Activated naive CD4-positive, alpha-beta T cell treated with anti-CD3 and anti-CD28 coated beads, Interleukin-2, amount 50 U/mL, for 24 hours (primary cell): Measurements from ENCODE around the gene CLSTN2.

Experiments
- H3K27ac Mint-ChIP-seq: one replicate; pipeline ENCODE4 v1.8.0; 2021; ENCODE audit warnings: mild to moderate bottlenecking, mixed read lengths
- H3K27me3 Mint-ChIP-seq: one replicate; pipeline ENCODE4 v1.8.0; 2021; ENCODE audit warnings: mixed read lengths
- H3K36me3 Mint-ChIP-seq: one replicate; pipeline ENCODE4 v1.8.0; 2021; ENCODE audit warnings: mixed read lengths
- H3K4me1 Mint-ChIP-seq: one replicate; pipeline ENCODE4 v1.8.0; 2021; ENCODE audit warnings: mixed read lengths
- H3K4me3 Mint-ChIP-seq: one replicate; pipeline ENCODE4 v1.8.0; 2021; ENCODE audit warnings: mild to moderate bottlenecking, mixed read lengths
- H3K9me3 Mint-ChIP-seq: one replicate; pipeline ENCODE4 v1.8.0; 2021; ENCODE audit warnings: mixed read lengths

Gene CLSTN2

DNA sequence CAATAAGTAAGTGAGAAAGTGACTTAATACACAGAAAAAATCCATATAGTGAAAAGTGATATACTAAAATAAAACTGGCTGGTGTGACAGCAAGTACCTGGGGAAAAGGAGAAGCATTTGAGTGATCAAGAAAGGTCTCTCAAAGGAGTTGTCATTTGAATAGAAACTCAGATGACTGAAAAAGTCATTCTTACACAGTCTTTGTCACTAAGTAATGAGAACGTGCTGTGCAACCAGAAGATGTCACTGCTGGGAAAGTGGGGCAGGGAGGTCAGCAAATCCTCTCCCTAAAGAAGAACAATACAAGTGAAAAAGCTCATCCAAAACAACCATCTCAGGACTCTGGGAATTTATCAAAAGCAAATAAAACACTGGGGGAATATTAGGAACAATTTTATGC is 425.3 kb downstream of the CLSTN2 start:
- Mint-ChIP-seq H3K9me3 (peaks cover 4% of the 10 kb centered on the region), H3K36me3 (no peaks in the 10 kb centered on the region), H3K27ac (no peak overlapping the region), H3K4me1 (no peaks in the 10 kb centered on the region), H3K4me3 (no peak overlapping the region), H3K27me3 (peaks cover 2% of the 10 kb centered on the region)

DNA sequence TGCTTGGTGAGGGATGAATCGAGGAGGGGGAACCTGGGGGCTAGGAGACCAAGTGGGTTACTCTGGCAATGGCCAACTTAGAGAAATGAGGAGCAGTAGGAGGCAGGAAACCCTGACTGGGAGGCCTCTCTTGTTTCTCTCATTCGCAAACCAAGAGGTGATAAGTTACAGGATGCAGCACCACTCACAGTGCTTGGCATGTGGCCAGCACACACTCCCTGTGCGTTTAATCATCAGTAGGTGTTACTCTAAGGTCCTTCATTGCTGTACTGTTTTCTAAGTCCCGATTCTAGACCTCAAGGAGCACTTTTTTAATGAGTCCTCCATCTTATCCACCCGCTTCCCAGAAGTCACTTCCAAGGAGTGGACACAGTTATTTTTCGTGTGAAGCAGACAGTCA is 428.8 kb downstream of the CLSTN2 start:
- Mint-ChIP-seq H3K27me3 (no peaks in the 10 kb centered on the region), H3K4me3 (no peak overlapping the region)

DNA sequence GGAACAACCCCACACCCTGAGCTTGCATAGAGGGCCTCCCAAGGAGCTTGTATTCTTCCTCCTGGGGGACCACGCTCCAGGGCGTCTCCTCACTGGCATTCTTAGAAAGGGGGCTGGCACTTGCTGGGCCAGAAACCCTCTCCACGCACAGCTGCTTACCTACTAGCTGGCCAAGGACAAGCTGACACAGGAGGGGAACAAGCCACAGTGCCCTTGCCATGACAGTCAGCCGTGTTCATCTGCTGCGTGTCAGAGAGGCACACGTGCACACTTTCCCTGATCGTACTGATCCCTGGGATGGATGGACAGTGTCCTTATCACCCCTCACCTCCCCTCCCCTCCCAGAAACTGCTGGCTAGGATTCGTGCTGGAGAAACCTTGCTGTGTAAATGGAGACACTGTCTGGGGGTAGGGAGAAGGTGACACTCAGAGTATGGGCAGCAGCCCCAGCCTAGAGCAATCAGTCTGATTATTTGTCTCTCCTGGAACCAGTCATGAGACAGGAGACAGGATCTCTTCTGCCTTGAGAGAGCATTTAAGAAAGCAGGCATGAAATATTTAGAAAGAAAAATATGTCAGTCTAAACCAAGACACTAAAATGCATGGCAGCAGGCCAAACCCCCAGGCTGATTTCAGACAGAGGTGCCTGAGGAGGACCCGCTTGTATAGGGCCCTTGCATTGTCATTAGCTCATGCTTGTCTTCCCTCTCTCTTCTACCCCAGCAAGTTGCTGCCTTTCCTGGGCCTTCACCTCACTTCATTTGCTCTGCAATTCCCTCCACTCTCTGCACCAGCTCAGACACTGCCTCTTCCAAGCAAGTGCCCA is 431.1 kb downstream of the CLSTN2 start:
- H3K4me3 Mint-ChIP-seq: no peak overlapping the region

More for the DNA sequence above, 428.8 kb downstream of the CLSTN2 start:
- peaks cover 4% of the 10 kb centered on the region for H3K9me3 Mint-ChIP-seq
- no peak overlapping the region for H3K27ac Mint-ChIP-seq
- no peaks in the 10 kb centered on the region for H3K4me1 Mint-ChIP-seq
- H3K36me3 Mint-ChIP-seq: no peaks in the 10 kb centered on the region

GRCh38 chr3:140368223-140368811 is 433.3 kb downstream of the CLSTN2 start:
- Mint-ChIP-seq H3K27ac (no peak overlapping the region), H3K9me3 (peaks cover 4% of the 10 kb centered on the region), H3K4me1 (no peaks in the 10 kb centered on the region), H3K36me3 (no peaks in the 10 kb centered on the region), H3K4me3 (no peak overlapping the region), H3K27me3 (peaks cover 2% of the 10 kb centered on the region)

More for the DNA sequence above, 431.1 kb downstream of the CLSTN2 start:
- Mint-ChIP-seq H3K27me3 (peaks cover 2% of the 10 kb centered on the region), H3K9me3 (peaks cover 4% of the 10 kb centered on the region), H3K27ac (no peak overlapping the region), H3K36me3 (no peaks in the 10 kb centered on the region), H3K4me1 (no peaks in the 10 kb centered on the region)

GRCh38 chr3:140370686-140371085 is 435.7 kb downstream of the CLSTN2 start:
- no peaks in the 10 kb centered on the region for H3K9me3 Mint-ChIP-seq

GRCh38 chr3:140373234-140373633 is 438.2 kb downstream of the CLSTN2 start:
- H3K9me3 Mint-ChIP-seq: no peaks in the 10 kb centered on the region
- H3K36me3 Mint-ChIP-seq: no peaks in the 10 kb centered on the region
- H3K27me3 Mint-ChIP-seq: peaks cover 2% of the 10 kb centered on the region
- H3K4me3 Mint-ChIP-seq: no peak overlapping the region
- H3K27ac Mint-ChIP-seq: no peak overlapping the region
- no peaks in the 10 kb centered on the region for H3K4me1 Mint-ChIP-seq

More at GRCh38 chr3:140370686-140371085, 435.7 kb downstream of the CLSTN2 start:
- no peaks in the 10 kb centered on the region for H3K4me1 Mint-ChIP-seq
- H3K4me3 Mint-ChIP-seq: no peak overlapping the region
- H3K27ac Mint-ChIP-seq: no peak overlapping the region
- no peaks in the 10 kb centered on the region for H3K36me3 Mint-ChIP-seq
- H3K27me3 Mint-ChIP-seq: peaks cover 2% of the 10 kb centered on the region

DNA sequence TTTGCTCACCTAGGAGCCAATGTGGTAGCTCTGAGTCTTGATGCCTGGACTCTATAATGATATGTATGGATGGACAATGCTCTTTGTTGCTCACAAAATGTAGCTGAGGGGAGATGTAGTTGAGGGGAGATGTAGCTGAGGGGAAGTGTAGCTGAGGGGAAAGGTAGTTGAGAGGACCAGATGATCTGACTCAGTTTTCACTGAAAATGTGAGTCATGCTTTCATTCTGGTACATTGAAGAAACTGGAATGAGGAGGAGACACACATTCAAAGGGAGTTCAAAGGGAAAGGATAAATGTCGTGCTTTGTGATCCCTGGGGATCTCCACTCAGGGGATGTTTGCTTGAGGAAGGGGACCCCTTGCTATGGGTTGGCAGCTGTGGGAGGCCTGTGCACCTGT is 440.0 kb downstream of the CLSTN2 start:
- no peaks in the 10 kb centered on the region for H3K36me3 Mint-ChIP-seq
- H3K27ac Mint-ChIP-seq: no peak overlapping the region
- H3K4me3 Mint-ChIP-seq: no peak overlapping the region
- peaks cover 2% of the 10 kb centered on the region for H3K27me3 Mint-ChIP-seq
- no peaks in the 10 kb centered on the region for H3K4me1 Mint-ChIP-seq
- H3K9me3 Mint-ChIP-seq: no peaks in the 10 kb centered on the region

DNA sequence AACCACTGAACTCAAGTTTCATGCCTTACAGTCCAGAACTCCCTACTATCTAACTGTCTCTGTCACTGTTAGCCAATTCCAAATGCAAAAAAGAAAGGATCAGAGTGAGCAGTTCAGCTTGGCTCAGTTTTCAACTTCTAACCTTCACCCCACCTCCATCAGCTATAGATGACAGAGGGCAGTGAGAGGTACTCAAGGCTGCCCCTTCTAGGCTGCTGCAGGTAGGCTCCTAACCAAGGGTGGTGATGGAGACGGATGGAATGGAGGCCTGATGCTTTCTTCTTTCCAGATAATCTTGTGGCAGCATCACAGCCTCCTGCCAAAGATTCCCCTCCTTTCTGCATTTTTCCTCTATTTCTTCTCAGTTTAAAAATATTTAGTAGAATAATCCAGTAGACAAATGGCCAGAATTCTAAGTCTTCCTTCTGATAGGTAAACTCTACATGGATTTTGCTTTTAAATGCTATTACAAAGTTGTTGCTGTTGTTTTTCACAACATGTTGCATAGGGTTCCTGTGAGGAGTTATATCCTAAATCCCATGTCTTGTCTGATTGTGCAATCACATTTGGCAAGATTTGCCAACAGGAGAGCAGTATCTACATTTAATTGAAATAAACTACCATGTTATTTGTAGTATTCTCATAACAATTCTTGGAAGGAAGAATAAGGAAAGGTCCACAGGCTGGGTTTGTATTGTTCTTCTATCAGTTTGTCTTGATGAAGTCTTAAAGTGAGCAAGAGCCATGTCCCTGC is 441.3 kb downstream of the CLSTN2 start:
- no peak overlapping the region for H3K27ac Mint-ChIP-seq
- H3K4me3 Mint-ChIP-seq: no peak overlapping the region
- H3K9me3 Mint-ChIP-seq: no peaks in the 10 kb centered on the region
- no peaks in the 10 kb centered on the region for H3K36me3 Mint-ChIP-seq
- H3K27me3 Mint-ChIP-seq: no peaks in the 10 kb centered on the region
- no peaks in the 10 kb centered on the region for H3K4me1 Mint-ChIP-seq

DNA sequence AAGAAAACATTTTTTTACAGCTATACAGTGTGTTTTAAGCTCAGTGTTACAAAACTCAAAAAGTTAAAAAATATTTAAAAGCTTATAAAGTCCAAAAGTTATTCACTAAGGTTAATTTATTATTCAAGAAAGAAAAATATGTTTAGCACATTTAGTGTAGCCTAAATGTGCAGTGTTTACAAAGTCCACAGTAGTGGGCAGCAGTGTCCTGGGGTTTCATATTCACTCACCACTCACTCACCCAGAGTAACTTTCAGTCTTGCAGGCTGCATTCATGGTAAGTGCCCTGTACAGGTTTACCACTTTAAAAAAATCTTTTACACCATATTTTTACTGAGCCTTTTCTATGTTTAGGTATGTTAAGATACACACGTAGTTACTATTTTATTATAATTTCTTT is 442.7 kb downstream of the CLSTN2 start:
- Mint-ChIP-seq H3K9me3 (no peaks in the 10 kb centered on the region), H3K27me3 (no peaks in the 10 kb centered on the region), H3K27ac (no peak overlapping the region)

GRCh38 chr3:140378571-140379340 is 443.8 kb downstream of the CLSTN2 start:
- Mint-ChIP-seq H3K36me3 (no peaks in the 10 kb centered on the region), H3K27ac (no peak overlapping the region), H3K4me3 (no peak overlapping the region), H3K4me1 (no peaks in the 10 kb centered on the region), H3K27me3 (no peaks in the 10 kb centered on the region), H3K9me3 (no peaks in the 10 kb centered on the region)

More for the DNA sequence above, 442.7 kb downstream of the CLSTN2 start:
- Mint-ChIP-seq H3K4me3 (no peak overlapping the region), H3K4me1 (no peaks in the 10 kb centered on the region), H3K36me3 (no peaks in the 10 kb centered on the region)

- Mint-ChIP-seq H3K36me3 (no peaks in the 10 kb centered on the region), H3K27ac (no peak overlapping the region), H3K4me1 (no peaks in the 10 kb centered on the region), H3K9me3 (no peaks in the 10 kb centered on the region), H3K4me3 (no peak overlapping the region), H3K27me3 (no peaks in the 10 kb centered on the region)
Observed at GRCh38 chr3:140384028-140384771, 449.2 kb downstream of the CLSTN2 start.

- H3K4me3 Mint-ChIP-seq: no peak overlapping the region
- H3K4me1 Mint-ChIP-seq: no peaks in the 10 kb centered on the region
- H3K36me3 Mint-ChIP-seq: no peaks in the 10 kb centered on the region
- no peaks in the 10 kb centered on the region for H3K9me3 Mint-ChIP-seq
- no peaks in the 10 kb centered on the region for H3K27me3 Mint-ChIP-seq
- no peak overlapping the region for H3K27ac Mint-ChIP-seq
Observed at GRCh38 chr3:140384876-140385275, 449.9 kb downstream of the CLSTN2 start.

DNA sequence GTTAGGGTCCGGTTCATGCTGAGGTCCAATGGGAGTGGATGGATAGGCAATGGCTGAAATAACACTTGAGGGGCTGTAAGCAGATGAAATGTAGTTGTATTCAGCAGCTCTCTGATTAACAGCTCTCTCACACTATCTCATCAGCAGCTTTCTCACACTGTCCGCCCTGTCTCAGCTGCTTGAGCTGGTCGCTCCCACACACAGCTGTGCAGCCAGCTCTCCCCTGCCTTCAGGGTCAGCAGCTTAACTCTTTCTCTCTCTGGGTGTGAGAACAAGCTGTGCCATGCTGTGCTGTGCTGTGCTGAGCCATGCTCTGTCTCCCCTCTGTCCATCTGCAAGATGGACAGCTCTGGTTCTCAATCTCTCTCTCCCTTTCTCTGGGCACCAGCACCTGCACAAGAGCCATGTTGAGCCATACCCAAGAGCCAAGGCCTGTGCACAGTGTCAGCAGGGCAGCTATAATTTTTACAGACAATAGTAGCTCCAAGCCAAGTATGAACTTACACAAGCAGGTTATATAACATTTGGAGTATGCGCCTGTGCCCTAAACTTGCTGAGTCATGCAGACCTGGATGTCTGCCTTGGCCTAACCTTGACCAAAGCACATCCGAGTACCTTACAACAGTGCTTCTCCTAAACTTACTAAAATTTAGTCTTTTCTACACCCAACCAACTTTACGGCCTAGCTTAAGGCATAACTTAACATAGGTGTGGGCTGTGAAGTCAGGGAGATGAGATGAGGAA is 451.5 kb downstream of the CLSTN2 start:
- Mint-ChIP-seq H3K27ac (no peak overlapping the region), H3K9me3 (no peaks in the 10 kb centered on the region), H3K4me3 (no peak overlapping the region), H3K36me3 (no peaks in the 10 kb centered on the region), H3K27me3 (no peaks in the 10 kb centered on the region), H3K4me1 (no peaks in the 10 kb centered on the region)

DNA sequence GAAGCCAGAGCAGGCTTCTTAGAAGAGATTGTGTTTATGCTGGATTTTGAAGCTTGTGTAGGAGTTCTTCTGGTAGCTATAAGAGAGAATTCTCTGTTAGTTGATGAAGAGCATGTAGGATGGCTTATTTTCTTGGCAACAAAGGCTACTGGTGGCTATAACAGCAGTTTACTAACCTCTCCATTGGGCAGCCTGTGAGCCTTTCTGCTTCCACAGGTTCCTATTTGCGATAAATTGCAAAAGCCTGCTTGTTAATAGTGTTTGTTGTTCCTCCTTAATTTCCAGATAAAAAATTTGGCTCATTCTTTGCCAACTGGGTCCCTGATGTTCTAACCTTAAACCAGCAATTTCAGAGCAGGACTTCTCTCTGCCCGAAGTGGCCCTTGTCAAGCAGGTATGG is 452.3 kb downstream of the CLSTN2 start:
- Mint-ChIP-seq H3K4me1 (no peaks in the 10 kb centered on the region), H3K4me3 (no peak overlapping the region), H3K36me3 (no peaks in the 10 kb centered on the region)

More for the DNA sequence above, 452.3 kb downstream of the CLSTN2 start:
- Mint-ChIP-seq H3K27ac (no peak overlapping the region), H3K9me3 (no peaks in the 10 kb centered on the region), H3K27me3 (no peaks in the 10 kb centered on the region)
